HepG2 (cell line): Measurements from ENCODE around the gene ZNF782. TPM values are rescaled to one million over a fixed set of nuclear protein-coding genes. Genes with fewer than 3 reads are reported as not detected.

Experiments used
- ATF7 ChIP-seq, 2 experiments: fragments of 450-650 bp in 1 of 2; sonication (generic) in 1 of 2; formaldehyde crosslinking in 1 of 2; IDR thresholded peaks; 2 replicates each; pipeline versions ENCODE4 v1.4.0 to v1.6.1; 2016 to 2020; ENCODE audit warnings: antibody characterized with exemption in 1 of 2, mild to moderate bottlenecking in 1 of 2, missing genetic modification reagents in 1 of 2
- HMGXB3 ChIP-seq: sonication (generic); formaldehyde crosslinking; IDR thresholded peaks from 2 replicates; pipeline ENCODE4 v1.4.0; 2020; ENCODE audit warnings: missing genetic modification reagents, borderline replicate concordance
- POLR2AphosphoS5 ChIP-seq: IDR thresholded peaks from 2 replicates; pipeline ENCODE4 v1.6.1; 2012; ENCODE audit warnings: low read depth, low read length
- POLR2G ChIP-seq: fragments of 200-400 bp; formaldehyde crosslinking; IDR thresholded peaks from 2 replicates; pipeline ENCODE4 v1.6.1; 2018; ENCODE audit warnings: mild to moderate bottlenecking, low read depth, low read length, moderate library complexity
- SSRP1 ChIP-seq: IDR thresholded peaks from 2 replicates; pipeline ENCODE4 v1.6.1; 2016; ENCODE audit warnings: control low read depth
- TP53 ChIP-seq: sonication (generic); formaldehyde crosslinking; conservative IDR thresholded peaks from 2 replicates; pipeline ENCODE4 v1.4.0; 2020; ENCODE audit warnings: missing genetic modification reagents
- ZFP41 ChIP-seq: sonication (generic); formaldehyde crosslinking; IDR thresholded peaks from 2 replicates; pipeline ENCODE4 v1.4.0; 2020; ENCODE audit warnings: mild to moderate bottlenecking, missing genetic modification reagents, borderline replicate concordance
- ZNF800 ChIP-seq: sonication (generic); formaldehyde crosslinking; IDR thresholded peaks from 2 replicates; pipeline ENCODE4 v1.4.0; 2020; ENCODE audit warnings: missing genetic modification reagents
- polyA plus RNA-seq, 8 experiments: library from polyadenylated mRNA; depleted of rRNA in 3 of 8; stranded (reverse) in 7 of 8; unstranded in 1 of 8; fragments of >200 nt; fragmentation: Illumina TruSeq in 4 of 8; extraction: Trizol in 4 of 8; gene quantifications; 2 replicates each; pipeline versions ENCODE4 v1.2.1 to v1.2.3, GENCODE V29; 2011 to 2016; ENCODE audit warnings: low read depth in 4 of 8, missing spikeins in 1 of 8, mixed read lengths in 1 of 8; ENCODE audit not compliant: insufficient read depth in 1 of 8
- total RNA-seq, 5 experiments: library from RNA; depleted of rRNA; stranded (reverse); fragments of >200 nt; fragmentation: Illumina TruSeq; extraction: Trizol; gene quantifications; 2 replicates each; pipeline ENCODE4 v1.2.3, GENCODE V29; 2016; ENCODE audit warnings: low read depth in 1 of 5
- TF ChIP-seq, protein P1 (sequence below): sonication (generic); formaldehyde crosslinking; IDR thresholded peaks from 2 replicates; pipeline ENCODE4 v1.4.0; 2020; ENCODE audit warnings: mild to moderate bottlenecking, missing genetic modification reagents
- TF ChIP-seq, protein P2 (sequence below): sonication (generic); formaldehyde crosslinking; IDR thresholded peaks from 2 replicates; pipeline ENCODE4 v1.4.0; 2020; ENCODE audit warnings: missing genetic modification reagents

The ZNF782 gene
- total and polyA plus RNA-seq, 2 of the 13 experiments (the other 11 are each of a cell fraction or from before 2014, with no cell fraction given), result 1.4 to 4.9 TPM

GRCh38 chr9:96875461-96876142, 21.3 kb upstream of the ZNF782 start (continued):
- TF ChIP-seq, protein P1, sequence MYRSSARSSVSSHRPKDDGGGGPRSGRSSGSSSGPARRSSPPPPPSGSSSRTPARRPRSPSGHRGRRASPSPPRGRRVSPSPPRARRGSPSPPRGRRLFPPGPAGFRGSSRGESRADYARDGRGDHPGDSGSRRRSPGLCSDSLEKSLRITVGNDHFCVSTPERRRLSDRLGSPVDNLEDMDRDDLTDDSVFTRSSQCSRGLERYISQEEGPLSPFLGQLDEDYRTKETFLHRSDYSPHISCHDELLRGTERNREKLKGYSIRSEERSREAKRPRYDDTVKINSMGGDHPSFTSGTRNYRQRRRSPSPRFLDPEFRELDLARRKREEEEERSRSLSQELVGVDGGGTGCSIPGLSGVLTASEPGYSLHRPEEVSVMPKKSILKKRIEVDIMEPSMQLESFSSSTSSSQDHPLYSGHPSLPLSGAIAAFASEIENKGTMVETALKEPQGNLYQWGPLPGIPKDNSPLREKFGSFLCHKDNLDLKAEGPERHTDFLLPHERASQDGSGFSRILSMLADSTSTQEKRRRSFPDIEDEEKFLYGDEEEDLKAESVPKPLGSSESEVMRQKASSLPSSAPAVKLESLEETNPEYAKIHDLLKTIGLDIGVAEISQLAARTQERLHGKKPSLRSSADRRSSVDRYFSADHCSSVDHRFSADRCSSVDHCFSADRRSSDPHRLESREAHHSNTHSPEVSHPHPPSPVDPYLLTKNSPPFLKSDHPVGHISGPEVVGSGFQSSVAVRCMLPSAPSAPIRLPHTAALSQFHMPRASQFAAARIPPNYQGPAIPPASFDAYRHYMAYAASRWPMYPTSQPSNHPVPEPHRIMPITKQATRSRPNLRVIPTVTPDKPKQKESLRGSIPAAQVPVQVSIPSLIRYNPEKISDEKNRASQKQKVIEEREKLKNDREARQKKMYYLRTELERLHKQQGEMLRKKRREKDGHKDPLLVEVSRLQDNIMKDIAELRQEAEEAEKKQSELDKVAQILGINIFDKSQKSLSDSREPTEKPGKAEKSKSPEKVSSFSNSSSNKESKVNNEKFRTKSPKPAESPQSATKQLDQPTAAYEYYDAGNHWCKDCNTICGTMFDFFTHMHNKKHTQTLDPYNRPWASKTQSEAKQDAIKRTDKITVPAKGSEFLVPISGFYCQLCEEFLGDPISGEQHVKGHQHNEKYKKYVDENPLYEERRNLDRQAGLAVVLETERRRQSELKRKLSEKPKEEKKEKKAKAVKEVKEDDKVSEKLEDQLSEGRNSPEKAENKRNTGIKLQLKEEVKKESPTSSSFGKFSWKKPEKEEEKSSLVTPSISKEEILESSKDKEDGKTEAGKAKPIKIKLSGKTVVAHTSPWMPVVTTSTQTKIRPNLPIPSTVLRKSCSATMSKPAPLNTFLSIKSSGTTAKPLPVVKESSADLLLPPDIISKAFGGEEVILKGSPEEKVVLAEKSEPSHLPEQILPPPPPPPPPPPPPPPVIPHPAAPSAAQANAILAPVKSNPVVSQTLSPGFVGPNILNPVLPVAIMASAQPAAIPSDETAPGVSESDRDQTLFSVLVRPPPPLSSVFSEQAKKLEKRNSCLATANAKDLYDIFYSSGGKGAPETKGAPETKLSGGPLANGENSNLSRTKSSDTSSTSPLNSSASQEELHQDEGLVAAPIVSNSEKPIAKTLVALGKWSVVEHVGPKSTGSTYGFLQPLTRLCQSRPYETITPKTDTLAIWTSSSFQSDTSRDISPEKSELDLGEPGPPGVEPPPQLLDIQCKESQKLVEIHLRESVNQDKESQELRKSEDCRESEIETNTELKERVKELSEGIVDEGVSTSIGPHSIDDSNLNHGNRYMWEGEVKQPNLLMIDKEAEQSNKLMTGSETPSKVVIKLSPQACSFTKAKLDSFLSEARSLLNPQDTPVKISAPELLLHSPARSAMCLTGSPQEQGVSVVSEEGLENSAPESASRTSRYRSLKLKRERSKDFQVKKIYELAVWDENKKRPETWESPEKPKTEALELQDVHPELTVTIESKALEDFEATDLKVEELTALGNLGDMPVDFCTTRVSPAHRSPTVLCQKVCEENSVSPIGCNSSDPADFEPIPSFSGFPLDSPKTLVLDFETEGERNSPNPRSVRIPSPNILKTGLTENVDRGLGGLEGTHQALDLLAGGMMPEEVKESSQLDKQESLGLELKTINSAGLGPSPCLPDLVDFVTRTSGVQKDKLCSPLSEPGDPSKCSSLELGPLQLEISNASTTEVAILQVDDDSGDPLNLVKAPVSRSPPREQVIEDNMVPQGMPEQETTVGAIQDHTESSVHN (CRISPR knock-in tag), result no peak
- TF ChIP-seq ZFP41 (CRISPR knock-in tag) (no peak), HMGXB3 (CRISPR knock-in tag) (peak; percentile 98), ZNF800 (CRISPR knock-in tag) (no peak), ATF7 (IDR thresholded peaks at IDR 0.05) (no peak), ATF7 (CRISPR knock-in tag; IDR thresholded peaks at IDR 0.05) (peak; percentile 82; the same call in 1 of the 2 replicates), POLR2AphosphoS5 (peak; percentile 74), POLR2G (peak; percentile 82), TP53 (no peak), SSRP1 (no peak)
- TF ChIP-seq, protein P2, sequence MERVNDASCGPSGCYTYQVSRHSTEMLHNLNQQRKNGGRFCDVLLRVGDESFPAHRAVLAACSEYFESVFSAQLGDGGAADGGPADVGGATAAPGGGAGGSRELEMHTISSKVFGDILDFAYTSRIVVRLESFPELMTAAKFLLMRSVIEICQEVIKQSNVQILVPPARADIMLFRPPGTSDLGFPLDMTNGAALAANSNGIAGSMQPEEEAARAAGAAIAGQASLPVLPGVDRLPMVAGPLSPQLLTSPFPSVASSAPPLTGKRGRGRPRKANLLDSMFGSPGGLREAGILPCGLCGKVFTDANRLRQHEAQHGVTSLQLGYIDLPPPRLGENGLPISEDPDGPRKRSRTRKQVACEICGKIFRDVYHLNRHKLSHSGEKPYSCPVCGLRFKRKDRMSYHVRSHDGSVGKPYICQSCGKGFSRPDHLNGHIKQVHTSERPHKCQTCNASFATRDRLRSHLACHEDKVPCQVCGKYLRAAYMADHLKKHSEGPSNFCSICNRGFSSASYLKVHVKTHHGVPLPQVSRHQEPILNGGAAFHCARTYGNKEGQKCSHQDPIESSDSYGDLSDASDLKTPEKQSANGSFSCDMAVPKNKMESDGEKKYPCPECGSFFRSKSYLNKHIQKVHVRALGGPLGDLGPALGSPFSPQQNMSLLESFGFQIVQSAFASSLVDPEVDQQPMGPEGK (CRISPR knock-in tag), result peak; percentile 40; the same call in 1 of the 2 replicates
